Measurements from ENCODE around the gene OSMR.

Gene OSMR

GRCh38 chr5:38905516-38905915 is 59.7 kb downstream of the OSMR start:
- no peak overlapping the region for H3K27ac ChIP-seq (ENCODE audit: low read depth, low read length)
- TF ChIP-seq EZH2phosphoT487 (IDR thresholded peaks at IDR 0.05; ENCODE audit: borderline replicate concordance, low read length) = no peak
- TF ChIP-seq, protein P1, sequence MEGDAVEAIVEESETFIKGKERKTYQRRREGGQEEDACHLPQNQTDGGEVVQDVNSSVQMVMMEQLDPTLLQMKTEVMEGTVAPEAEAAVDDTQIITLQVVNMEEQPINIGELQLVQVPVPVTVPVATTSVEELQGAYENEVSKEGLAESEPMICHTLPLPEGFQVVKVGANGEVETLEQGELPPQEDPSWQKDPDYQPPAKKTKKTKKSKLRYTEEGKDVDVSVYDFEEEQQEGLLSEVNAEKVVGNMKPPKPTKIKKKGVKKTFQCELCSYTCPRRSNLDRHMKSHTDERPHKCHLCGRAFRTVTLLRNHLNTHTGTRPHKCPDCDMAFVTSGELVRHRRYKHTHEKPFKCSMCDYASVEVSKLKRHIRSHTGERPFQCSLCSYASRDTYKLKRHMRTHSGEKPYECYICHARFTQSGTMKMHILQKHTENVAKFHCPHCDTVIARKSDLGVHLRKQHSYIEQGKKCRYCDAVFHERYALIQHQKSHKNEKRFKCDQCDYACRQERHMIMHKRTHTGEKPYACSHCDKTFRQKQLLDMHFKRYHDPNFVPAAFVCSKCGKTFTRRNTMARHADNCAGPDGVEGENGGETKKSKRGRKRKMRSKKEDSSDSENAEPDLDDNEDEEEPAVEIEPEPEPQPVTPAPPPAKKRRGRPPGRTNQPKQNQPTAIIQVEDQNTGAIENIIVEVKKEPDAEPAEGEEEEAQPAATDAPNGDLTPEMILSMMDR (IDR thresholded peaks at IDR 0.05; ENCODE audit: low read depth, low read length, poor library complexity, severe bottlenecking) = no peak
- no peaks in the 10 kb centered on the region for H3K9me2 ChIP-seq (replicated peaks; ENCODE audit: control insufficient read depth, low read length)
- H3K36me3 ChIP-seq (ENCODE audit: control insufficient read depth, low read length) = no peaks in the 10 kb centered on the region
- H3K4me1 ChIP-seq (ENCODE audit: control insufficient read depth, low read length) = no peaks in the 10 kb centered on the region
- no peak overlapping the region for H3K4me2 ChIP-seq (ENCODE audit: low read length)
- H3K9me3 ChIP-seq (ENCODE audit: control insufficient read depth, insufficient read depth, low read length) = no peaks in the 10 kb centered on the region; the same call in 1 of the 2 replicates
- no peaks in the 10 kb centered on the region for H3K79me2 ChIP-seq (ENCODE audit: control insufficient read depth, low read length)
- no peaks in the 10 kb centered on the region for H3K27me3 ChIP-seq (ENCODE audit: control insufficient read depth, low read length)
- H3K4me3 ChIP-seq (ENCODE audit: low read length) = no peak overlapping the region
- no peaks in the 10 kb centered on the region for H3F3A ChIP-seq (ENCODE audit: control insufficient read depth, insufficient read depth)
- no peaks in the 10 kb centered on the region for H4K20me1 ChIP-seq (ENCODE audit: control insufficient read depth, insufficient read depth, low read depth, low read length)

- no peak for TF ChIP-seq EZH2phosphoT487 (IDR thresholded peaks at IDR 0.05; ENCODE audit: borderline replicate concordance, low read length)
- TF ChIP-seq, protein P1 (IDR thresholded peaks at IDR 0.05; ENCODE audit: low read depth, low read length, poor library complexity, severe bottlenecking) = no peak
- Histone ChIP-seq H3F3A (ENCODE audit: control insufficient read depth, insufficient read depth) (no peaks in the 10 kb centered on the region), H3K4me2 (ENCODE audit: low read length) (no peak overlapping the region), H3K4me3 (ENCODE audit: low read length) (no peak overlapping the region), H3K4me1 (ENCODE audit: control insufficient read depth, low read length) (no peaks in the 10 kb centered on the region), H3K36me3 (ENCODE audit: control insufficient read depth, low read length) (no peaks in the 10 kb centered on the region), H3K9me2 (replicated peaks; ENCODE audit: control insufficient read depth, low read length) (no peaks in the 10 kb centered on the region), H3K9me3 (ENCODE audit: control insufficient read depth, insufficient read depth, low read length) (no peaks in the 10 kb centered on the region; the same call in 1 of the 2 replicates), H3K27ac (ENCODE audit: low read depth, low read length) (no peak overlapping the region), H4K20me1 (ENCODE audit: control insufficient read depth, insufficient read depth, low read depth, low read length) (no peaks in the 10 kb centered on the region), H3K27me3 (ENCODE audit: control insufficient read depth, low read length) (no peaks in the 10 kb centered on the region), H3K79me2 (ENCODE audit: control insufficient read depth, low read length) (no peaks in the 10 kb centered on the region)
Measured at GRCh38 chr5:38906503-38906902, 60.7 kb downstream of the OSMR start.

DNA sequence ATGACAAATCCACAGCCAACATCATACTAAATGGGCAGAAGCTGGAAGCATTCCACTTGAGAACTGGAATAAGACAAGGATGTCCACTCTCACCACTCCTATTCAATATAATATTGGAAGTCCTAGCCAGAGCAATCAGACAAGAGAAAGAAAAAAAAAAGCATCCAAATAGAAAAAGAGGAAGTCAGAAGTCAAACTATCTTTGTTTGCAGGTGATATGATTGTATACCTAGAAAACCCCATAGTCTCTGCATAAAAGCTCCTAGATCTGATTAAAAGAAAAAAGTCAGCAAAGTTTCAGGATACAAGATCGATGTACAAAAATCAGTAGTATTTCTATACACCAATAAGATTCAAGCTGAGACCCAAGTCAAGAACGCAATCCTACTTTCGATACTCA is 66.1 kb downstream of the OSMR start:
- H3K9me2 ChIP-seq (replicated peaks; ENCODE audit: control insufficient read depth, low read length) = no peaks in the 10 kb centered on the region

More for the DNA sequence above, 66.1 kb downstream of the OSMR start:
- H3K9me3 ChIP-seq (ENCODE audit: control insufficient read depth, insufficient read depth, low read length) = no peaks in the 10 kb centered on the region
- no peaks in the 10 kb centered on the region for H3K4me1 ChIP-seq (ENCODE audit: control insufficient read depth, low read length)
- H3F3A ChIP-seq (ENCODE audit: control insufficient read depth, insufficient read depth) = no peaks in the 10 kb centered on the region
- H3K79me2 ChIP-seq (ENCODE audit: control insufficient read depth, low read length) = no peaks in the 10 kb centered on the region
- H3K36me3 ChIP-seq (ENCODE audit: control insufficient read depth, low read length) = no peaks in the 10 kb centered on the region
- H3K4me3 ChIP-seq (ENCODE audit: low read length) = no peak overlapping the region
- H3K27me3 ChIP-seq (ENCODE audit: control insufficient read depth, low read length) = no peaks in the 10 kb centered on the region; the same call in 1 of the 2 replicates
- no peak overlapping the region for H3K27ac ChIP-seq (ENCODE audit: low read depth, low read length)
- no peak overlapping the region for H3K4me2 ChIP-seq (ENCODE audit: low read length)
- no peaks in the 10 kb centered on the region for H4K20me1 ChIP-seq (ENCODE audit: control insufficient read depth, insufficient read depth, low read depth, low read length)
- TF ChIP-seq, protein P1 (IDR thresholded peaks at IDR 0.05; ENCODE audit: low read depth, low read length, poor library complexity, severe bottlenecking) = no peak
- TF ChIP-seq EZH2phosphoT487 (IDR thresholded peaks at IDR 0.05; ENCODE audit: borderline replicate concordance, low read length) = no peak
